K562 (cell line): Measurements from ENCODE around the gene LGR6. TPM values are rescaled to one million over a fixed set of nuclear protein-coding genes. Genes with fewer than 3 reads are reported as not detected.

Experiments
- EHMT2 ChIP-seq: fragments of 450-650 bp; IDR thresholded peaks from 2 replicates; pipeline ENCODE4 v1.6.1; 2018; ENCODE audit warnings: antibody characterized with exemption
- JUND ChIP-seq, 2 experiments: IDR thresholded peaks; 2 replicates in 1 of 2; 3 replicates in 1 of 2; pipeline ENCODE4 v1.6.1; 2011; ENCODE audit warnings: borderline replicate concordance in 2 of 2, low read depth in 2 of 2, low read length in 2 of 2, improper control_type of control experiment in 1 of 2, missing biosample characterization in 1 of 2, missing genetic modification characterization in 1 of 2, missing genetic modification reagents in 1 of 2
- KLF16 ChIP-seq: IDR thresholded peaks from 2 replicates; pipeline ENCODE4 v1.6.1; 2016; ENCODE audit warnings: antibody characterized with exemption
- MCM3 ChIP-seq: fragments of 450-650 bp; IDR thresholded peaks from 2 replicates; pipeline ENCODE4 v1.6.1; 2016
- POLR2AphosphoS2 ChIP-seq: IDR thresholded peaks from 2 replicates; pipeline ENCODE4 v1.6.1; 2012; ENCODE audit warnings: low read length, improper control_type of control experiment
- POLR2G ChIP-seq: fragments of 200-400 bp; formaldehyde crosslinking; IDR thresholded peaks from 2 replicates; pipeline ENCODE4 v1.6.1; 2017; ENCODE audit warnings: low read depth, mild to moderate bottlenecking, antibody characterized with exemption, low read length, moderate library complexity
- RBM17 ChIP-seq: fragments of 200-400 bp; formaldehyde crosslinking; IDR thresholded peaks from 2 replicates; pipeline ENCODE4 v1.6.1; 2017; ENCODE audit warnings: low read depth, mild to moderate bottlenecking, low read length, borderline replicate concordance
- WHSC1 ChIP-seq: IDR thresholded peaks from one replicate; pipeline ENCODE4 v1.6.1; 2012; ENCODE audit warnings: low read length, control low read depth, inconsistent platforms
- ZNF121 ChIP-seq: sonication (generic); formaldehyde crosslinking; conservative IDR thresholded peaks from 2 replicates; pipeline ENCODE4 v1.8.0; 2022; ENCODE audit warnings: missing genetic modification reagents
- ZNF232 ChIP-seq: sonication (generic); formaldehyde crosslinking; IDR thresholded peaks from 2 replicates; pipeline ENCODE4 v1.8.0; 2022; ENCODE audit warnings: mild to moderate bottlenecking, missing genetic modification reagents
- ZNF318 ChIP-seq, 2 experiments: fragments of 450-650 bp; IDR thresholded peaks; 2 replicates each; pipeline ENCODE4 v1.6.1; 2016; ENCODE audit warnings: mild to moderate bottlenecking in 2 of 2, borderline replicate concordance in 1 of 2, low read depth in 1 of 2, moderate library complexity in 1 of 2
- ZNF695 ChIP-seq: fragments of 450-650 bp; formaldehyde crosslinking; IDR thresholded peaks from 2 replicates; pipeline ENCODE4 v1.4.0; 2020; ENCODE audit warnings: mild to moderate bottlenecking, moderate library complexity
- polyA plus RNA-seq, 8 experiments: library from polyadenylated mRNA; depleted of rRNA in 4 of 8; stranded (reverse) in 5 of 8; unstranded in 3 of 8; fragments of >200 nt; fragmentation: Nextera tagmentation in 2 of 8; fragmentation: Illumina TruSeq in 1 of 8; extraction: Ambion mirVana in 2 of 8; extraction: Trizol in 1 of 8; gene quantifications; 2 replicates each; pipeline versions ENCODE4 v1.2.1 to v1.2.3, GENCODE V29; 2011 to 2014; ENCODE audit warnings: inconsistent platforms in 1 of 8, missing spikeins in 1 of 8
- total RNA-seq, 7 experiments: library from RNA; depleted of rRNA in 6 of 7; stranded (reverse); fragments of >200 nt in 6 of 7; fragmentation: Illumina TruSeq in 2 of 7; extraction: Trizol in 2 of 7; gene quantifications; 2 replicates each; pipeline versions ENCODE4 v1.2.1 to v1.2.3, GENCODE V29; 2011 to 2021; ENCODE audit warnings: low replicate concordance in 1 of 7
- TF ChIP-seq, protein P1 (sequence below): sonication (generic); IDR thresholded peaks from 2 replicates; pipeline ENCODE4 v1.6.1; 2016

LGR6 gene
- total and polyA plus RNA-seq, 9 of the 15 experiments (the other 6 are each of a cell fraction or from before 2014, with no cell fraction given), result 0.01 to 0.54 (median 0.17) TPM; not detected in 1

DNA sequence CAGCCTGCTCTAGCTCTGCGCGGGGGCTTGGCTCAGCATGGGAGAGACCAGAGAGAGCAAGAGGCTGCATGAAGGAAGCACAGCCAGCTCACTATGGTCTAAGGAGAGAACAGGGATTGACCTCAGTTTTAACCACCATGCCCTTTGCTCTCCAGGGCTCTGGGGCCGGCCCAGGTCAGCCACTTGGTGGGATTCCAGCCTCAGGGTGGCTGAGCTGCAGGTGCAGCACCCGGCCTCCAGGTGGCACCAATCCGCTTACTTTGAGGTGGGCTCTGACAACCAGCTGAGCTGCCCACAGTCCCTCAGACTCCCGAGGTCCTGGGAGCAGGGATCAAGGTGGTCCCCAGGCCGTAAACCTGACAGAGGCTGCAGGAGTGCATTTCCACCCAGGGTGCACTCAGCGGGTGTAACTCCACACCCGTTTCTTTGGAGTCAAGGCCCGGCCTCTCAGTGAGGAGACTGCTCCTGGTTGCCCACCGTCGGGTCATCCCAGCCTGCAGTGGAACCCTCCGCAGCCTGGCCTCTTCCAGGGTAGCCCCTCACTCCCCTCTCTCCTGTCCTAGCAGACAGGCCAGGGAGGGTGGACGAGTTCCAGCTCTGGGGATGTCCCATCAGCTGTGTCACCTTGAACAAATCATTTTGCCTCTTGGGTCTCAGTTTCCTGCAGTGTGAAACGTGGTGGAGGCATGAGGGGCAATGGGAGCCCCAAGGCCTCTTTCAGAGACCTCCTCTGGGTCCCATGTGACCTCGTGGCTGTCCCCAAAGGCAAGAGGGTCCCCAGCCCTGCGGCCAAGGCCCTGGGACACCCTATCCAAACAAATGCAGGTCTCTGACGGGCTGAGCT is 607 bp upstream of the LGR6 start (continued):
- TF ChIP-seq ZNF318 (IDR thresholded peaks at IDR 0.05; ENCODE audit: borderline replicate concordance in 1 of 2, low read depth in 1 of 2), result no peak
- no peak for TF ChIP-seq POLR2G
- TF ChIP-seq, protein P1, sequence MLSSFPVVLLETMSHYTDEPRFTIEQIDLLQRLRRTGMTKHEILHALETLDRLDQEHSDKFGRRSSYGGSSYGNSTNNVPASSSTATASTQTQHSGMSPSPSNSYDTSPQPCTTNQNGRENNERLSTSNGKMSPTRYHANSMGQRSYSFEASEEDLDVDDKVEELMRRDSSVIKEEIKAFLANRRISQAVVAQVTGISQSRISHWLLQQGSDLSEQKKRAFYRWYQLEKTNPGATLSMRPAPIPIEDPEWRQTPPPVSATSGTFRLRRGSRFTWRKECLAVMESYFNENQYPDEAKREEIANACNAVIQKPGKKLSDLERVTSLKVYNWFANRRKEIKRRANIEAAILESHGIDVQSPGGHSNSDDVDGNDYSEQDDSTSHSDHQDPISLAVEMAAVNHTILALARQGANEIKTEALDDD, result no peak
- TF ChIP-seq POLR2AphosphoS2, result no peak
- TF ChIP-seq ZNF695, result no peak
- no peak for TF ChIP-seq EHMT2
- TF ChIP-seq JUND (IDR thresholded peaks at IDR 0.05; ENCODE audit: borderline replicate concordance, low read depth, low read length), result 0 out of 2 replicates have a peak, but pooled peaks have one; percentile 24
- no peak for TF ChIP-seq JUND (tag; IDR thresholded peaks at IDR 0.05; ENCODE audit: borderline replicate concordance, low read depth, low read length)
- no peak for TF ChIP-seq MCM3
- TF ChIP-seq ZNF121 (CRISPR knock-in tag), result no peak
- no peak for TF ChIP-seq RBM17
- no peak for TF ChIP-seq WHSC1
- TF ChIP-seq KLF16, result 0 out of 2 replicates have a peak, but pooled peaks have one; percentile 53
- TF ChIP-seq ZNF232, result no peak
